Mesenchymal stem cell (in vitro differentiated cells and primary cell): Measurements from ENCODE around the gene GFOD1.

ENCODE experiments used
- DNase-seq: peaks from one replicate; pipeline ENCODE4 v3.0.0-alpha.2; 2013
- H2AFZ ChIP-seq: one replicate; pipeline ENCODE4 v1.6.1; 2013; ENCODE audit warnings: low read depth, mild to moderate bottlenecking, control low read depth, inconsistent platforms, low read length, moderate library complexity
- H2AK5ac ChIP-seq: 2 replicates; pipeline ENCODE4 v1.6.1; 2013; ENCODE audit warnings: low read length, moderate library complexity, mild to moderate bottlenecking, inconsistent platforms; ENCODE audit not compliant: severe bottlenecking
- H2BK120ac ChIP-seq: one replicate; pipeline ENCODE4 v1.6.1; 2013; ENCODE audit warnings: low read depth, mild to moderate bottlenecking, inconsistent platforms, low read length, moderate library complexity
- H2BK12ac ChIP-seq, 2 experiments: one replicate each; pipeline ENCODE4 v1.6.1; 2013; ENCODE audit warnings: inconsistent platforms in 2 of 2, low read length in 2 of 2, mild to moderate bottlenecking in 2 of 2, moderate library complexity in 2 of 2, control low read depth in 1 of 2
- H2BK15ac ChIP-seq: one replicate; pipeline ENCODE4 v1.6.1; 2013; ENCODE audit warnings: mild to moderate bottlenecking, low read depth, inconsistent platforms; ENCODE audit not compliant: poor library complexity, severe bottlenecking
- H2BK5ac ChIP-seq: 2 replicates; pipeline ENCODE4 v1.6.1; 2013; ENCODE audit warnings: low read depth, mild to moderate bottlenecking, low read length, control low read depth, inconsistent platforms; ENCODE audit not compliant: poor library complexity, severe bottlenecking
- H3K14ac ChIP-seq, 2 experiments: one replicate each; pipeline ENCODE4 v1.6.1; 2013; ENCODE audit warnings: inconsistent platforms in 2 of 2, low read length in 2 of 2, control low read depth in 1 of 2, mild to moderate bottlenecking in 1 of 2, moderate library complexity in 1 of 2
- H3K18ac ChIP-seq, 2 experiments: one replicate each; pipeline ENCODE4 v1.6.1; 2013; ENCODE audit warnings: inconsistent platforms in 2 of 2, low read length in 2 of 2, control low read depth in 1 of 2, low read depth in 1 of 2, mild to moderate bottlenecking in 1 of 2
- H3K23ac ChIP-seq, 2 experiments: one replicate each; pipeline ENCODE4 v1.6.1; 2013; ENCODE audit warnings: inconsistent platforms in 2 of 2, low read length in 2 of 2, mild to moderate bottlenecking in 2 of 2, moderate library complexity in 2 of 2, control low read depth in 1 of 2
- H3K27ac ChIP-seq: 2 replicates; pipeline ENCODE4 v1.5.1; 2013; ENCODE audit warnings: mild to moderate bottlenecking, moderate library complexity, low read length, control low read depth, inconsistent platforms; ENCODE audit not compliant: poor library complexity, severe bottlenecking
- H3K27me3 ChIP-seq, 2 experiments: 2 replicates each; pipeline versions ENCODE4 v1.6.1 to v1.7.0; 2013; ENCODE audit warnings: low read length in 2 of 2, mild to moderate bottlenecking in 2 of 2, moderate library complexity in 2 of 2, control low read depth in 1 of 2, inconsistent platforms in 1 of 2; ENCODE audit not compliant: control insufficient read depth in 1 of 2, insufficient read depth in 1 of 2
- H3K36me3 ChIP-seq, 2 experiments: 2 replicates each; pipeline versions ENCODE4 v1.6.1 to v1.7.0; 2013; ENCODE audit warnings: low read length in 2 of 2, control low read depth in 1 of 2, inconsistent platforms in 1 of 2, low read depth in 1 of 2, mild to moderate bottlenecking in 1 of 2; ENCODE audit not compliant: insufficient read depth in 2 of 2, control insufficient read depth in 1 of 2
- H3K4ac ChIP-seq, 2 experiments: one replicate each; pipeline ENCODE4 v1.6.1; 2013; ENCODE audit warnings: inconsistent platforms in 2 of 2, low read length in 2 of 2, mild to moderate bottlenecking in 2 of 2, moderate library complexity in 2 of 2, control low read depth in 1 of 2, low read depth in 1 of 2
- H3K4me1 ChIP-seq: 2 replicates; pipeline ENCODE4 v1.6.1; 2013; ENCODE audit warnings: low read depth, low read length, control low read depth; ENCODE audit not compliant: control insufficient read depth, insufficient read depth
- H3K4me2 ChIP-seq: 2 replicates; pipeline ENCODE4 v1.6.1; 2013; ENCODE audit warnings: low read length, mild to moderate bottlenecking, inconsistent platforms; ENCODE audit not compliant: poor library complexity, severe bottlenecking
- H3K4me3 ChIP-seq, 2 experiments: 2 replicates each; pipeline versions ENCODE4 v1.5.1 to v1.7.0; 2013; ENCODE audit warnings: low read length in 2 of 2, mild to moderate bottlenecking in 2 of 2, control low read depth in 1 of 2, low read depth in 1 of 2; ENCODE audit not compliant: insufficient read depth in 1 of 2
- H3K79me1 ChIP-seq: replicated peaks from 2 replicates; pipeline ENCODE4 v1.6.1; 2013; ENCODE audit warnings: mild to moderate bottlenecking, control low read depth, low read length, inconsistent platforms; ENCODE audit not compliant: poor library complexity, severe bottlenecking
- H3K9ac ChIP-seq: 2 replicates; pipeline ENCODE4 v1.7.0; 2013; ENCODE audit warnings: mild to moderate bottlenecking, low read length, moderate library complexity
- H3K9me3 ChIP-seq: 2 replicates; pipeline ENCODE4 v1.7.0; 2013; ENCODE audit warnings: mild to moderate bottlenecking, low read length; ENCODE audit not compliant: control insufficient read depth
- H4K8ac ChIP-seq: one replicate; pipeline ENCODE4 v1.6.1; 2013; ENCODE audit warnings: inconsistent platforms, mild to moderate bottlenecking, low read length, moderate library complexity
- H4K91ac ChIP-seq: one replicate; pipeline ENCODE4 v1.6.1; 2013; ENCODE audit warnings: mild to moderate bottlenecking, low read length, inconsistent platforms
- WGBS: methylation state at CpG from one replicate; pipeline ENCODE4 v1.1.7; 2013; ENCODE audit warnings: mixed read lengths; 5-methylcytosine and 5-hydroxymethylcytosine counted together

GFOD1 gene

DNA sequence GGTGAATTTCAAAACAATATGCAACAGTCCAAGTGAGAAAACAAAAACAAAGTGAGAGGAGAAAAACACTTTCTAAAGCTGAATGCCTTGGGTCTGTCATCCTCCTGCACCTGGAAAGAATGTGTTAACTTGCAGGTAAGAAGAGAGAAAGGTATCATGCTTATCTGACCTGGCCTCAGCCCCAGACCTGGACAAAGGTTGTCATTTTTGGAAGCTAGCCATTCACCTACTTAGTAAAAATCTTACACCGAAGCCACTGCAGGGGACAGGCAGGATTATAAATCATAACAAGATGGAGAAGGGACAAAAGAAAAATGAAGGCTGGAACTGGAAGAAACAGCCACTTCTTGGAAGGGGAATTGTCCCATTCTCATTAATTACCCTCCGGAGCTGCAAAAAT, 69.4 kb downstream of the GFOD1 start:
- Histone ChIP-seq H3K18ac (no peak overlapping the region), H3K79me1 (no peaks in the 10 kb centered on the region)
- WGBS: 100% methylated on average over 2 of the region's 2 CpGs

GRCh38 chr6:13417431-13417830, 70.0 kb downstream of the GFOD1 start:
- Histone ChIP-seq H3K23ac (no peak overlapping the region), H3K4me2 (no peak overlapping the region), H3K27ac (no peak overlapping the region), H4K8ac (no peak overlapping the region), H2BK5ac (no peak overlapping the region), H3K18ac (no peak overlapping the region), H3K14ac (no peak overlapping the region), H3K4ac (no peak overlapping the region), H3K9me3 (no peaks in the 10 kb centered on the region), H2AK5ac (no peak overlapping the region), H3K9ac (no peak overlapping the region), H2AFZ (no peak overlapping the region), H3K36me3 (no peaks in the 10 kb centered on the region), H3K4me3 (no peak overlapping the region), H3K4me1 (peaks cover 7% of the 10 kb centered on the region), H4K91ac (no peak overlapping the region), H2BK120ac (no peak overlapping the region), H2BK12ac (no peak overlapping the region), H3K27me3 (no peaks in the 10 kb centered on the region), H3K79me1 (no peaks in the 10 kb centered on the region), H2BK15ac (no peak overlapping the region)
- WGBS: 80% methylated on average over 6 of the region's 6 CpGs
- no peak for DNase-seq

More for the DNA sequence above, 69.4 kb downstream of the GFOD1 start:
- Histone ChIP-seq H3K14ac (no peak overlapping the region), H4K8ac (no peak overlapping the region), H3K9me3 (no peaks in the 10 kb centered on the region), H2AFZ (no peak overlapping the region), H4K91ac (no peak overlapping the region), H3K9ac (no peak overlapping the region), H3K4me1 (peaks cover 9% of the 10 kb centered on the region), H2BK15ac (no peak overlapping the region), H3K4me3 (no peak overlapping the region), H3K27ac (no peak overlapping the region), H3K4me2 (no peak overlapping the region), H3K36me3 (no peaks in the 10 kb centered on the region), H3K27me3 (no peaks in the 10 kb centered on the region), H2BK120ac (no peak overlapping the region), H3K4ac (no peak overlapping the region), H2BK12ac (no peak overlapping the region), H3K23ac (no peak overlapping the region), H2BK5ac (no peak overlapping the region), H2AK5ac (no peak overlapping the region)
- no peak for DNase-seq

DNA sequence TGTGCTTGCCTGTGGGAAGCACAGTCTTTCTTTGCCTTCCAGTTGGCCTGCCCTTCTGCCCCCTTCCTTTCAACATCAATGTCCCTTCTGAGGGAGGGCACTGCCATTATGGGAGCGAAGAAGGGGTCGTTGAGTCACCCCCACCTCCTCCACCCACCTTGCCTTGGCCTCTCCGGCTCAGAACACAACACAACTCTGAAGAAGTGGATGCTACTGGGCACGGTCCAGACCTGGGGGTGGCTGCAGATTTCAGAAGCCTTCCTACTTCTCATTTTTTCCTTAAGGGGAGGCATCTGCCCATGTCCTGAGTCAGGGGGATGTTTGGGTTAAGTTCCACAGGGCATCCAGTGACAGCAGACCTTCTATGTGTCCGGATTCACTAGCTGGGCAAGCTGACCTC, 72.1 kb downstream of the GFOD1 start:
- Histone ChIP-seq H3K4me3 (no peak overlapping the region), H3K27me3 (no peaks in the 10 kb centered on the region), H2BK120ac (no peak overlapping the region), H3K4me1 (peaks cover 5% of the 10 kb centered on the region), H2BK12ac (no peak overlapping the region), H3K9me3 (no peaks in the 10 kb centered on the region), H3K9ac (no peak overlapping the region), H3K4ac (no peak overlapping the region), H4K91ac (no peak overlapping the region), H3K4me2 (no peak overlapping the region), H2AFZ (no peak overlapping the region), H4K8ac (no peak overlapping the region), H2BK5ac (no peak overlapping the region), H3K79me1 (no peaks in the 10 kb centered on the region), H2BK15ac (no peak overlapping the region), H3K36me3 (no peaks in the 10 kb centered on the region), H2AK5ac (no peak overlapping the region), H3K18ac (no peak overlapping the region), H3K27ac (no peak overlapping the region), H3K23ac (no peak overlapping the region), H3K14ac (no peak overlapping the region)
- no peak for DNase-seq
- 75% methylated on average over 5 of the region's 5 CpGs for WGBS

- no peak overlapping the region for H2AFZ ChIP-seq
- DNase-seq: no peak
- H3K4me1 ChIP-seq: peaks cover 5% of the 10 kb centered on the region
- H3K9ac ChIP-seq: no peak overlapping the region
- H2BK120ac ChIP-seq: no peak overlapping the region
- H2BK12ac ChIP-seq: no peak overlapping the region
- H3K9me3 ChIP-seq: no peaks in the 10 kb centered on the region
- H3K14ac ChIP-seq: no peak overlapping the region
- H3K27me3 ChIP-seq: no peaks in the 10 kb centered on the region
- H4K91ac ChIP-seq: no peak overlapping the region
- WGBS: 88% methylated on average over 5 of the region's 7 CpGs
- no peak overlapping the region for H3K4ac ChIP-seq
- no peak overlapping the region for H3K4me3 ChIP-seq
- H3K27ac ChIP-seq: no peak overlapping the region
- H2BK5ac ChIP-seq: no peak overlapping the region
- H3K36me3 ChIP-seq: no peaks in the 10 kb centered on the region
- H2AK5ac ChIP-seq: no peak overlapping the region
- no peak overlapping the region for H3K18ac ChIP-seq
- H3K23ac ChIP-seq: no peak overlapping the region
- no peak overlapping the region for H3K4me2 ChIP-seq
- no peaks in the 10 kb centered on the region for H3K79me1 ChIP-seq
- H2BK15ac ChIP-seq: no peak overlapping the region
- no peak overlapping the region for H4K8ac ChIP-seq
Observed at GRCh38 chr6:13413900-13414555, 73.4 kb downstream of the GFOD1 start.
